ENCODE data around the gene TTC28.

DNA sequence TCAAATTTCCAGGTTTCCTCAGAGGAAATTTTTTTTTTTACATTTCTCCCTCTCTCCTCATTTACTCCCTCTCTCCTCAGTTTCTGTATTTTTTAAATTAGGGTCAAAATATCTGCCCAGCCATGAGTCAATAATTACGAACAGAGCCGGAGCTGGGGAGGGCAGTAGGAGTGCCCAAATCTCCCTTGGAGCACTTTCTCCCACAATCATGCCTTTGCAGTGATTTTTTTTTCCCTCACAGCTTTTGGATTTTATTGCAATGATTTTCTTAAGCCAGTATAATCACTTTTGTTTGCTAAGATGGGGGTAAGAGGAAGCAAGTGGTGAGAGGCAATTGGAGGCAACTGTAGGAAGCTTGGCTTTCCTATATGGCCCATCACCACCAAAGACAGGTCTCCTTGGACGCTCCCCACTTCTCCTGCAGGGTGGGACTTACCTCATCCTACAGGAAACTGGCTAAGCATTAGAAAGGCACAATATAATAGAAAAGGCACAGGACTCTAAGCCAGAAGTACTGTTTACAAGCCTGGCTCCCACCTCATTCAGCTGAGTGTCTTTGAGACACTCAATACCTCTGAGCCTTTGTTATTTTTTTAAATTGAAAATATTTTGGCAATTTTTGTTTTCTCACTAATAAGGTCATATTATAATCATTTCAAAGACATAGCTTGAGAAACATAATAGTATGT, 568.0 kb downstream of the TTC28 start:
- TF ChIP-seq FOXM1 (IDR thresholded peaks at IDR 0.05; ENCODE audit: borderline replicate concordance, low read depth) (no peak), TEAD4 (IDR thresholded peaks at IDR 0.05) (no peak), CREB1 (IDR thresholded peaks at IDR 0.05; ENCODE audit: low read depth) (no peak)
